ENCODE measurements around the gene BRSK2.

BRSK2 gene

GRCh38 chr11:1433977-1434640 lies 44.4 kb downstream of the BRSK2 start:
- TF ChIP-seq EGR1 (IDR thresholded peaks at IDR 0.05) (no peak), ZBTB7A (IDR thresholded peaks at IDR 0.05; ENCODE audit: low read depth) (no peak), EP300 (IDR thresholded peaks at IDR 0.05; ENCODE audit: borderline replicate concordance) (no peak), REST (IDR thresholded peaks at IDR 0.05; ENCODE audit: low read depth) (no peak), TAF1 (IDR thresholded peaks at IDR 0.05; ENCODE audit: low read depth) (no peak), RAD21 (IDR thresholded peaks at IDR 0.05; ENCODE audit: low read depth) (no peak), CREB1 (IDR thresholded peaks at IDR 0.05; ENCODE audit: low read depth) (no peak), CEBPB (IDR thresholded peaks at IDR 0.05) (no peak), MAX (IDR thresholded peaks at IDR 0.05) (no peak), NFIC (IDR thresholded peaks at IDR 0.05) (no peak), YY1 (IDR thresholded peaks at IDR 0.05; ENCODE audit: low read depth) (no peak), FOXM1 (IDR thresholded peaks at IDR 0.05; ENCODE audit: borderline replicate concordance, low read depth) (no peak), TCF12 (IDR thresholded peaks at IDR 0.05; ENCODE audit: low read depth) (no peak), TEAD4 (IDR thresholded peaks at IDR 0.05) (no peak)
- TF ChIP-seq, protein P1, sequence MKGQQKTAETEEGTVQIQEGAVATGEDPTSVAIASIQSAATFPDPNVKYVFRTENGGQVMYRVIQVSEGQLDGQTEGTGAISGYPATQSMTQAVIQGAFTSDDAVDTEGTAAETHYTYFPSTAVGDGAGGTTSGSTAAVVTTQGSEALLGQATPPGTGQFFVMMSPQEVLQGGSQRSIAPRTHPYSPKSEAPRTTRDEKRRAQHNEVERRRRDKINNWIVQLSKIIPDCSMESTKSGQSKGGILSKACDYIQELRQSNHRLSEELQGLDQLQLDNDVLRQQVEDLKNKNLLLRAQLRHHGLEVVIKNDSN (IDR thresholded peaks at IDR 0.05): no peak

GRCh38 chr11:1435820-1436467 lies 46.2 kb downstream of the BRSK2 start:
- peak; percentile 43; the same call in 1 of the 2 replicates for TF ChIP-seq EGR1 (IDR thresholded peaks at IDR 0.05)
- TF ChIP-seq NFIC (IDR thresholded peaks at IDR 0.05): no peak
- TF ChIP-seq TAF1 (IDR thresholded peaks at IDR 0.05; ENCODE audit: low read depth): no peak
- TF ChIP-seq REST (IDR thresholded peaks at IDR 0.05; ENCODE audit: low read depth): peak; percentile 82
- peak; percentile 28; the same call in 1 of the 2 replicates for TF ChIP-seq RAD21 (IDR thresholded peaks at IDR 0.05; ENCODE audit: low read depth)
- TF ChIP-seq YY1 (IDR thresholded peaks at IDR 0.05; ENCODE audit: low read depth): no peak
- TF ChIP-seq ZBTB7A (IDR thresholded peaks at IDR 0.05; ENCODE audit: low read depth): peak; percentile 70

- TF ChIP-seq ZBTB7A (IDR thresholded peaks at IDR 0.05; ENCODE audit: low read depth): peak; percentile 41
- TF ChIP-seq FOXM1 (IDR thresholded peaks at IDR 0.05; ENCODE audit: borderline replicate concordance, low read depth): no peak
Measured at GRCh38 chr11:1436468-1437039, 46.8 kb downstream of the BRSK2 start.

- TF ChIP-seq MAX (IDR thresholded peaks at IDR 0.05): no peak
- TF ChIP-seq NFIC (IDR thresholded peaks at IDR 0.05): no peak
- no peak for TF ChIP-seq TCF12 (IDR thresholded peaks at IDR 0.05; ENCODE audit: low read depth)
- TF ChIP-seq, protein P1 (IDR thresholded peaks at IDR 0.05): no peak
- no peak for TF ChIP-seq ZBTB7A (IDR thresholded peaks at IDR 0.05; ENCODE audit: low read depth)
- no peak for TF ChIP-seq RAD21 (IDR thresholded peaks at IDR 0.05; ENCODE audit: low read depth)
- no peak for TF ChIP-seq TEAD4 (IDR thresholded peaks at IDR 0.05)
- TF ChIP-seq CREB1 (IDR thresholded peaks at IDR 0.05; ENCODE audit: low read depth): no peak
- TF ChIP-seq REST (IDR thresholded peaks at IDR 0.05; ENCODE audit: low read depth): no peak
- TF ChIP-seq FOXM1 (IDR thresholded peaks at IDR 0.05; ENCODE audit: borderline replicate concordance, low read depth): no peak
- no peak for TF ChIP-seq CEBPB (IDR thresholded peaks at IDR 0.05)
- TF ChIP-seq TAF1 (IDR thresholded peaks at IDR 0.05; ENCODE audit: low read depth): no peak
- no peak for TF ChIP-seq YY1 (IDR thresholded peaks at IDR 0.05; ENCODE audit: low read depth)
- TF ChIP-seq EP300 (IDR thresholded peaks at IDR 0.05; ENCODE audit: borderline replicate concordance): no peak
- TF ChIP-seq EGR1 (IDR thresholded peaks at IDR 0.05): no peak
Measured at GRCh38 chr11:1437500-1437899, 47.8 kb downstream of the BRSK2 start.
